Tibial nerve (tissue), 4 donors: ENCODE measurements around the gene LCN1. TPM values are rescaled to one million over a fixed set of nuclear protein-coding genes. Genes with fewer than 3 reads are reported as not detected.

Experiments used
- DNase-seq, 2 donors: peaks; one replicate each; pipeline ENCODE4 v3.0.0-alpha.2; 2019; ENCODE audit warnings: low spot score in 2 of 2
- H3K27ac ChIP-seq, 4 donors: fragments of 200-600 bp; sonication (generic) in 3 of 4; one replicate each; pipeline ENCODE4 v1.5.1; 2017 to 2019; ENCODE audit warnings: mild to moderate bottlenecking in 1 of 4
- H3K27me3 ChIP-seq, 2 donors: fragments of 200-600 bp; sonication (generic) in 1 of 2; one replicate each; pipeline versions ENCODE4 v1.5.1 to v1.6.0; 2017 to 2019
- H3K36me3 ChIP-seq, 3 donors: fragments of 200-600 bp; sonication (generic); one replicate each; pipeline ENCODE4 v1.5.1; 2018 to 2019
- H3K4me1 ChIP-seq, 4 donors: fragments of 200-600 bp; sonication (generic) in 3 of 4; one replicate each; pipeline ENCODE4 v1.5.1; 2017 to 2019
- H3K4me3 ChIP-seq, 4 donors: fragments of 200-600 bp; sonication (generic) in 3 of 4; one replicate each; pipeline ENCODE4 v1.5.1; 2017 to 2019; ENCODE audit warnings: mild to moderate bottlenecking in 1 of 4, moderate library complexity in 1 of 4
- H3K9me3 ChIP-seq, 4 donors: fragments of 200-600 bp; sonication (generic) in 3 of 4; one replicate each; pipeline ENCODE4 v1.5.1; 2017 to 2019
- EP300 ChIP-seq, 2 donors: sonication (generic); formaldehyde crosslinking; IDR thresholded peaks; one replicate each; pipeline ENCODE4 v1.6.1; 2017; ENCODE audit warnings: antibody characterized with exemption in 2 of 2, mild to moderate bottlenecking in 1 of 2
- POLR2A ChIP-seq, 2 donors: fragments of 450-650 bp; IDR thresholded peaks; one replicate each; pipeline ENCODE4 v1.6.1; 2017; ENCODE audit warnings: antibody characterized with exemption in 2 of 2, mild to moderate bottlenecking in 2 of 2, moderate library complexity in 2 of 2
- WGBS, 2 donors: methylation state at CpG; one replicate each; pipeline ENCODE4 v1.1.5; 2018; 5-methylcytosine and 5-hydroxymethylcytosine counted together
- total RNA-seq, 4 donors: library from RNA; depleted of rRNA; stranded (reverse); fragments of >200 nt; gene quantifications; one replicate each; pipeline ENCODE4 v1.1.0, GENCODE V29; 2016
- TF ChIP-seq, protein P1 (sequence below), 5 experiments: fragments of 200-600 bp in 3 of 5; fragments of 450-650 bp in 2 of 5; sonication (generic) in 3 of 5; IDR thresholded peaks; one replicate each; pipeline ENCODE4 v1.5.1; 2016 to 2019; ENCODE audit warnings: antibody characterized with exemption in 5 of 5, mild to moderate bottlenecking in 3 of 5, moderate library complexity in 2 of 5

Gene LCN1
- not detected for total RNA-seq

DNA sequence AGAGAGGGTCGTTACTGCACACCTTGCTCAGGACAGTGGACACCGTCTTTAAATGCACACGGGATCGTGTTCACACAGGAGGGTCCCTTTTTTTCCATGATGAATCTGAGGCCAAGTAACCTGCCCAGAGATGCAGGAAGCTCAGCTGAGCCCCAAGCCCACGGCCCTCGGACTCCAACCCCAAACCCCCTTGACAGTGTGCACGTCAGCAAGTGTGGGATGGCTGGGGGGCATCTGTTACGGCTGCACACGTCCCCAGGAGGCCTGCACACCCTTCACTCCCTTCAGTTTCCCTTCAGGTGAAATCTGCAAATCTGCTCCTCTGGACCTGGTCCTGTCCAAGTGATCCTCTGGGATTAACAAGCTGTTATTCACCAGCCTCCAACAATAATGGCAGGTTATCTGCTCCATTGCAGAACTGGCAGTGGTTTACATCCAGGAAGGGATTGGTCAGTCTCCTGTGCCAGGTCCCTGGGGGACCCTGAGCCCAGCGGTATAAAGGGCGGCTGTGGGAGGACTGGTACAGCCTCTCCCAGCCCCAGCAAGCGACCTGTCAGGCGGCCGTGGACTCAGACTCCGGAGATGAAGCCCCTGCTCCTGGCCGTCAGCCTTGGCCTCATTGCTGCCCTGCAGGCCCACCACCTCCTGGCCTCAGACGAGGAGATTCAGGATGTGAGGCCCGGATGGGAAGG is at the start of gene LCN1:
LCN1 (plus strand) TSS at position 525 of the 692 bp plus-strand sequence; CDS start at position 583, 58 bp downstream.
- no peaks in the 10 kb centered on the region for H3K9me3 ChIP-seq
- no peak within 1 kb of the TSS for H3K27ac ChIP-seq
- no peaks in the 10 kb centered on the region for H3K36me3 ChIP-seq
- no peak for DNase-seq
- H3K4me3 ChIP-seq = no peak within 1 kb of the TSS
- H3K4me1 ChIP-seq = no peaks in the 10 kb centered on the region
- H3K27me3 ChIP-seq = peaks cover 0 to 29% of the 10 kb centered on the region in 2 donors
- 75 to 77% methylated on average over 17 to 18 of the region's 18 CpGs for WGBS, 2 donors
- TF ChIP-seq EP300 (IDR thresholded peaks at IDR 0.05) (no peak), POLR2A (IDR thresholded peaks at IDR 0.05) (no peak)
- TF ChIP-seq, protein P1, sequence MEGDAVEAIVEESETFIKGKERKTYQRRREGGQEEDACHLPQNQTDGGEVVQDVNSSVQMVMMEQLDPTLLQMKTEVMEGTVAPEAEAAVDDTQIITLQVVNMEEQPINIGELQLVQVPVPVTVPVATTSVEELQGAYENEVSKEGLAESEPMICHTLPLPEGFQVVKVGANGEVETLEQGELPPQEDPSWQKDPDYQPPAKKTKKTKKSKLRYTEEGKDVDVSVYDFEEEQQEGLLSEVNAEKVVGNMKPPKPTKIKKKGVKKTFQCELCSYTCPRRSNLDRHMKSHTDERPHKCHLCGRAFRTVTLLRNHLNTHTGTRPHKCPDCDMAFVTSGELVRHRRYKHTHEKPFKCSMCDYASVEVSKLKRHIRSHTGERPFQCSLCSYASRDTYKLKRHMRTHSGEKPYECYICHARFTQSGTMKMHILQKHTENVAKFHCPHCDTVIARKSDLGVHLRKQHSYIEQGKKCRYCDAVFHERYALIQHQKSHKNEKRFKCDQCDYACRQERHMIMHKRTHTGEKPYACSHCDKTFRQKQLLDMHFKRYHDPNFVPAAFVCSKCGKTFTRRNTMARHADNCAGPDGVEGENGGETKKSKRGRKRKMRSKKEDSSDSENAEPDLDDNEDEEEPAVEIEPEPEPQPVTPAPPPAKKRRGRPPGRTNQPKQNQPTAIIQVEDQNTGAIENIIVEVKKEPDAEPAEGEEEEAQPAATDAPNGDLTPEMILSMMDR (IDR thresholded peaks at IDR 0.05) = no peak

GRCh38 chr9:135471791-135472640 is 49.2 kb upstream of the LCN1 start:
- WGBS, 2 donors = 57 to 67% methylated on average over 23 of the region's 23 CpGs

DNA sequence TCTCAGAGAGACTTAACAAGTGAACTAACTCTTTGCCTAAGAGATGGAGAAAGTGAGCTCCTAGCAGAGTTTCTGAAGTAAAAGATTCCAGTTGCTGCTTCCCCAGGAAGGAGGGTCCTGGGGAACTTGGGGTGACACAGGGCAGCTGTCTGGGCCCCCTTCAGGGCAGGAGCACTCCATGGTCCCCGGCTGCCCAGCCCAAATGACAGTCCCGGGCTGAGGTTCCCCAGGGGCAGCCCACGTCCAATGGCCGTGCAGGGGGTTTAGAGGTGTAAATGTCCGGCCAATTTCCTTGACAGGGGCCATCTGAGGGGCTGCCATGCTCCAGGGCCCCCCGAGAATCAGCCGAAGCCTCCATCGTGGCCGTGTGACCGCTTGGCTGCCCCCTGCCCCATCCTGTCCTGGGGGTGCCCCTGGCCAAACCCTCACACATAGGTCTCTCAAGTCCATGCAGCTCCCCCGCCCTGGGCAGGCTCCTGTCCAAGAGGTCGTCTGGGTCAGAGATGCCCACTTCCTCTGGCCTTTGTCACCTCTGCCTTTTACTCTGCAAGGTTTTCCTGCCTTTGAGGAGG is 47.2 kb upstream of the LCN1 start:
- no peaks in the 10 kb centered on the region for H3K9me3 ChIP-seq
- H3K4me1 ChIP-seq = peaks cover 0 to 14% (median 3%) of the 10 kb centered on the region in 4 donors
- no peak overlapping the region for H3K4me3 ChIP-seq
- no peaks in the 10 kb centered on the region for H3K36me3 ChIP-seq
- no peak for DNase-seq
- TF ChIP-seq EP300 (IDR thresholded peaks at IDR 0.05) (no peak), POLR2A (IDR thresholded peaks at IDR 0.05) (no peak)
- TF ChIP-seq, protein P1 (IDR thresholded peaks at IDR 0.05) = no peak
- 69% methylated on average over 12 of the region's 12 CpGs for WGBS, 2 donors
- H3K27ac ChIP-seq = no peak overlapping the region
- no peaks in the 10 kb centered on the region for H3K27me3 ChIP-seq

More at GRCh38 chr9:135471791-135472640, 49.2 kb upstream of the LCN1 start:
- no peaks in the 10 kb centered on the region for H3K9me3 ChIP-seq
- no peaks in the 10 kb centered on the region for H3K27me3 ChIP-seq
- no peaks in the 10 kb centered on the region for H3K4me1 ChIP-seq
- H3K36me3 ChIP-seq = no peaks in the 10 kb centered on the region
- H3K27ac ChIP-seq = no peak overlapping the region
- DNase-seq = no peak
- TF ChIP-seq POLR2A (IDR thresholded peaks at IDR 0.05) = no peak
- TF ChIP-seq, protein P1 (IDR thresholded peaks at IDR 0.05) = no peak
- TF ChIP-seq EP300 (IDR thresholded peaks at IDR 0.05) = no peak
- no peak overlapping the region for H3K4me3 ChIP-seq

DNA sequence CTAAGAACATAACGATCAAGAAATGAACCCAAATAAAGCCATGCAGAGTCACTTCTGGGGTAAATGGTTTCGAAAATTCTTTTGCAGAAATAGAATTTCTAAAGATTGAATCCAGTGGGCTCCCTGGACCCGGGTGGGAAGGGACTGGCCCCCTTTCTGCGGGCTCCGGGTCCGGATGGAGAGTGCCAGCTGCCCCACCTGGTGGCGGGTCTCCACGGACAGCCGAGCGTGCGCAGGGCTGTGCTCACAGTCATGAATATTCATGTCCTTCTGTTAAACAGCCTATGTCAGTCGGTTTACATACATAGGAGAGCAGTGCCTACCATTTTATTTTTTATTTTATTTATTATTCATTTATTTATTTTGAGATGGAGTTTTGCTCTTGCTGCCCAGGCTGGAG is 46.3 kb upstream of the LCN1 start:
- no peak overlapping the region for H3K27ac ChIP-seq
- no peak overlapping the region for H3K4me3 ChIP-seq
- WGBS, 2 donors = 20 to 29% methylated on average over 12 of the region's 12 CpGs
- peaks cover 0 to 16% (median 3%) of the 10 kb centered on the region in 4 donors for H3K4me1 ChIP-seq
- no peak for DNase-seq
- TF ChIP-seq POLR2A (IDR thresholded peaks at IDR 0.05) (no peak), EP300 (IDR thresholded peaks at IDR 0.05) (no peak)
- TF ChIP-seq, protein P1 (IDR thresholded peaks at IDR 0.05) = no peak
- H3K9me3 ChIP-seq = no peaks in the 10 kb centered on the region
- H3K27me3 ChIP-seq = no peaks in the 10 kb centered on the region
- H3K36me3 ChIP-seq = no peaks in the 10 kb centered on the region
